Endothelial cell of umbilical vein (primary cell): ENCODE data around the gene FAM83E. TPM values are rescaled to one million over a fixed set of nuclear protein-coding genes. Genes with fewer than 3 reads are reported as not detected.

ENCODE experiments used
- BruUV-seq: library from RNA; stranded (reverse); fragments of 400-500 nt; replicated peaks from 2 replicates; lab custom pipeline; 2021; lab: Mats Ljungman, UMichigan
- CTCF ChIA-PET: fragments of 300-600, 350-600 bp; sonication (Branson Sonifier 250); formaldehyde crosslinking; loops from one replicate; lab custom pipeline; 2021; ENCODE audit warnings: antibody characterized with exemption, inconsistent platforms; lab: Charles Lee
- POLR2A ChIA-PET: fragments of 300-600, 350-600 bp; sonication (Branson Sonifier 250); formaldehyde crosslinking; loops from one replicate; lab custom pipeline; 2021; ENCODE audit warnings: antibody characterized with exemption, inconsistent platforms; lab: Charles Lee
- DNase-seq: peaks from one replicate; pipeline ENCODE4 v3.0.0-alpha.2; 2011; ENCODE audit warnings: low read depth, low spot score
- FAIRE-seq: peaks from 2 replicates; lab custom pipeline; 2011; peaks lifted over from hg19 to GRCh38; lab: Jason Lieb, UNC
- H2AFZ ChIP-seq: 2 replicates; pipeline ENCODE4 v1.6.0; 2012; ENCODE audit warnings: low read depth, low read length, control low read depth, inconsistent platforms
- H3K27ac ChIP-seq: 2 replicates; pipeline ENCODE4 v1.5.1; 2011; ENCODE audit warnings: low read depth, mild to moderate bottlenecking, control low read depth, low read length, moderate library complexity; ENCODE audit not compliant: insufficient read depth
- H3K27me3 ChIP-seq, 2 experiments: 2 replicates each; pipeline versions ENCODE4 v1.6.0 to v1.6.1; 2011; ENCODE audit warnings: low read length in 2 of 2, mixed read lengths in 1 of 2; ENCODE audit not compliant: control insufficient read depth in 2 of 2, insufficient read depth in 2 of 2
- H3K36me3 ChIP-seq, 2 experiments: 2 replicates in 1 of 2; 3 replicates in 1 of 2; pipeline ENCODE4 v1.5.1; 2011; ENCODE audit warnings: low read length in 2 of 2, mild to moderate bottlenecking in 1 of 2, moderate library complexity in 1 of 2; ENCODE audit not compliant: control insufficient read depth in 2 of 2, insufficient read depth in 2 of 2; ENCODE audit errors: extremely low read depth in 1 of 2
- H3K4me1 ChIP-seq: 3 replicates; pipeline ENCODE4 v1.5.1; 2011; ENCODE audit warnings: mild to moderate bottlenecking, low read length; ENCODE audit not compliant: control insufficient read depth, insufficient read depth; ENCODE audit errors: extremely low read depth
- H3K4me2 ChIP-seq: 2 replicates; pipeline ENCODE4 v1.6.1; 2011; ENCODE audit warnings: low read length, control low read depth, mixed read lengths; ENCODE audit not compliant: insufficient read depth
- H3K4me3 ChIP-seq, 3 experiments: fragments of 200-600 bp in 1 of 3; sonication (generic), shearing (Covaris generic) in 1 of 3; replicated peaks in 1 of 3; 2 replicates each; pipeline ENCODE4 v1.5.1; 2011 to 2016; ENCODE audit warnings: control low read depth in 3 of 3, low read length in 3 of 3, mild to moderate bottlenecking in 2 of 3, inconsistent platforms in 1 of 3, low read depth in 1 of 3, moderate library complexity in 1 of 3; ENCODE audit not compliant: insufficient read depth in 1 of 3
- H3K79me2 ChIP-seq: 2 replicates; pipeline ENCODE4 v1.6.0; 2012; ENCODE audit warnings: low read length, inconsistent platforms; ENCODE audit not compliant: control insufficient read depth, insufficient read depth
- H3K9ac ChIP-seq: replicated peaks from 2 replicates; pipeline ENCODE3; 2011; ENCODE audit warnings: low read length, control low read depth; ENCODE audit not compliant: insufficient read depth; ENCODE audit errors: extremely low read depth
- H3K9me1 ChIP-seq: replicated peaks from 3 replicates; pipeline ENCODE4 v1.6.0; 2011; ENCODE audit warnings: mild to moderate bottlenecking, low read length; ENCODE audit not compliant: control insufficient read depth, insufficient read depth; ENCODE audit errors: extremely low read depth
- H3K9me3 ChIP-seq: replicated peaks from 2 replicates; pipeline ENCODE4 v1.5.1; 2012; ENCODE audit warnings: low read length, inconsistent platforms; ENCODE audit not compliant: control insufficient read depth, insufficient read depth
- H4K20me1 ChIP-seq: replicated peaks from 2 replicates; pipeline ENCODE3; 2011; ENCODE audit warnings: mild to moderate bottlenecking, low read length; ENCODE audit not compliant: control insufficient read depth, insufficient read depth; ENCODE audit errors: extremely low read depth
- EZH2 ChIP-seq: IDR thresholded peaks from 2 replicates; pipeline ENCODE4 v1.6.1; 2012; ENCODE audit warnings: borderline replicate concordance, low read depth, mild to moderate bottlenecking, moderate library complexity, low read length, inconsistent platforms; ENCODE audit not compliant: severe bottlenecking
- FOS ChIP-seq: IDR thresholded peaks from 2 replicates; pipeline ENCODE4 v1.6.1; 2011; ENCODE audit warnings: mild to moderate bottlenecking, low read length, moderate library complexity, borderline replicate concordance; ENCODE audit not compliant: insufficient read depth
- JUN ChIP-seq: IDR thresholded peaks from 2 replicates; pipeline ENCODE4 v1.6.1; 2011; ENCODE audit warnings: borderline replicate concordance, low read depth; ENCODE audit not compliant: insufficient read length, insufficient read depth
- dilution Hi-C: fragments of 300-500 bp; cut with MboI; formaldehyde crosslinking; loops from one replicate; pipeline ENCODE4 v1.15.0; 2019; ENCODE audit warnings: low sequenced_read_pairs; ENCODE audit not compliant: extremely low pct_ligation_motif_present
- intact Hi-C: fragments of 100-400 bp; cut with micrococcal nuclease; formaldehyde crosslinking; loops from one replicate; pipeline ENCODE4 v1.10.0; 2022
- polyA plus RNA-seq, 4 experiments: library from polyadenylated mRNA; depleted of rRNA in 3 of 4; stranded (reverse) in 3 of 4; unstranded in 1 of 4; fragments of >200 nt; gene quantifications; 2 replicates each; pipeline versions ENCODE4 v1.2.1 to v1.2.3, GENCODE V29; 2011 to 2012; ENCODE audit warnings: missing spikeins in 1 of 4
- total RNA-seq: library from RNA; stranded (reverse); gene quantifications from 2 replicates; pipeline ENCODE4 v1.2.3, GENCODE V29; 2021
- TF ChIP-seq, protein P1 (sequence below), 2 donors: IDR thresholded peaks; 1 replicate in 1 of 2; 2 replicates in 1 of 2; pipeline ENCODE4 v1.5.1; 2011; ENCODE audit warnings: low read length in 2 of 2, mild to moderate bottlenecking in 2 of 2, moderate library complexity in 2 of 2, control low read depth in 1 of 2, inconsistent platforms in 1 of 2, low read depth in 1 of 2; ENCODE audit not compliant: insufficient read depth in 1 of 2; ENCODE audit errors: extremely low read depth in 1 of 2
- TF ChIP-seq, protein P2 (sequence below): IDR thresholded peaks from 2 replicates; pipeline ENCODE4 v1.6.1; 2011; ENCODE audit not compliant: insufficient read depth, insufficient read length

FAM83E gene
- total and polyA plus RNA-seq, 2 donors (not counting 3 experiments of a cell fraction or from before 2014, with no cell fraction given): 0.04 to 1.7 TPM

DNA sequence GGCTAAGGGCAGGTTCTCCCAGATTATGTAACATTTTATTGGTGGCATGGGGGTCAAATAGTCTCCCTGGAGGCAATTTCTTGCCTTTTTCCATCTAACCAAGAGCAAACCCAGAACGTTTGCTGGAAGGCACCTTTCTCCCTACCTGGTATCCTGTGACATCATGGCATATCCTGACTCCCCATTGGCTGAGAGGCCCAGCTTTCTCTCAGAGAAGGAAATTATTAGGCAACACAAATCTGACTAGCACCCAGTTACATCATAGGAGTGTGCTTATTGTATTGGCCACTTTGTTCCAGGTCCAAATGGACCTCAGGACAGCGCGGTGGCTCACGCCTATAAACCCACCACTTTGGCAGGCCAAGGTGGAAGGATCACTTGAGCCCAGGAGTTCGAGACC lies 44.9 kb upstream of the FAM83E start:
- no peak overlapping the region for H3K9ac ChIP-seq
- no peaks in the 10 kb centered on the region for H3K79me2 ChIP-seq
- dilution Hi-C loops: no loop called here
- FAIRE-seq (peak; percentile 21), DNase-seq (no peak)
- intact Hi-C loops: no loop called here
- peaks cover 2% of the 10 kb centered on the region for H3K4me1 ChIP-seq
- H3K9me3 ChIP-seq: no peaks in the 10 kb centered on the region
- H3K9me1 ChIP-seq: no peaks in the 10 kb centered on the region
- no peak overlapping the region for H3K27ac ChIP-seq
- no peaks in the 10 kb centered on the region for H4K20me1 ChIP-seq
- no peak overlapping the region for H2AFZ ChIP-seq
- no peaks in the 10 kb centered on the region for H3K36me3 ChIP-seq
- CTCF ChIA-PET: no interaction called here
- peaks cover 0 to 2% of the 10 kb centered on the region in 2 experiments for H3K27me3 ChIP-seq
- H3K4me3 ChIP-seq: no peak overlapping the region
- TF ChIP-seq FOS: no peak
- TF ChIP-seq, protein P1, sequence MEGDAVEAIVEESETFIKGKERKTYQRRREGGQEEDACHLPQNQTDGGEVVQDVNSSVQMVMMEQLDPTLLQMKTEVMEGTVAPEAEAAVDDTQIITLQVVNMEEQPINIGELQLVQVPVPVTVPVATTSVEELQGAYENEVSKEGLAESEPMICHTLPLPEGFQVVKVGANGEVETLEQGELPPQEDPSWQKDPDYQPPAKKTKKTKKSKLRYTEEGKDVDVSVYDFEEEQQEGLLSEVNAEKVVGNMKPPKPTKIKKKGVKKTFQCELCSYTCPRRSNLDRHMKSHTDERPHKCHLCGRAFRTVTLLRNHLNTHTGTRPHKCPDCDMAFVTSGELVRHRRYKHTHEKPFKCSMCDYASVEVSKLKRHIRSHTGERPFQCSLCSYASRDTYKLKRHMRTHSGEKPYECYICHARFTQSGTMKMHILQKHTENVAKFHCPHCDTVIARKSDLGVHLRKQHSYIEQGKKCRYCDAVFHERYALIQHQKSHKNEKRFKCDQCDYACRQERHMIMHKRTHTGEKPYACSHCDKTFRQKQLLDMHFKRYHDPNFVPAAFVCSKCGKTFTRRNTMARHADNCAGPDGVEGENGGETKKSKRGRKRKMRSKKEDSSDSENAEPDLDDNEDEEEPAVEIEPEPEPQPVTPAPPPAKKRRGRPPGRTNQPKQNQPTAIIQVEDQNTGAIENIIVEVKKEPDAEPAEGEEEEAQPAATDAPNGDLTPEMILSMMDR (IDR thresholded peaks at IDR 0.05; ENCODE audit: extremely low read depth in 1 of 2, insufficient read depth in 1 of 2, low read depth in 1 of 2, low read length in 2 of 2): no peak
- TF ChIP-seq JUN: no peak
- no peak for TF ChIP-seq EZH2
- TF ChIP-seq, protein P2, sequence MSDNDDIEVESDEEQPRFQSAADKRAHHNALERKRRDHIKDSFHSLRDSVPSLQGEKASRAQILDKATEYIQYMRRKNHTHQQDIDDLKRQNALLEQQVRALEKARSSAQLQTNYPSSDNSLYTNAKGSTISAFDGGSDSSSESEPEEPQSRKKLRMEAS: no peak
- no TSS peak for BruUV-seq
- POLR2A ChIA-PET: interaction anchor here (0.7 kb wide), 1 partner anchor 296 kb away, joined by 4 read pairs; the partner anchor contains the start of gene SYNGR4
- no peak overlapping the region for H3K4me2 ChIP-seq
